Endothelial cell of hepatic sinusoid (primary cell): ENCODE results near the gene DNLZ.

Experiments
- in situ Hi-C: cut with HindIII; loops from 2 replicates; pipeline ENCODE4 v1.10.0; 2017; ENCODE audit warnings: low sequenced_read_pairs

The DNLZ gene

DNA sequence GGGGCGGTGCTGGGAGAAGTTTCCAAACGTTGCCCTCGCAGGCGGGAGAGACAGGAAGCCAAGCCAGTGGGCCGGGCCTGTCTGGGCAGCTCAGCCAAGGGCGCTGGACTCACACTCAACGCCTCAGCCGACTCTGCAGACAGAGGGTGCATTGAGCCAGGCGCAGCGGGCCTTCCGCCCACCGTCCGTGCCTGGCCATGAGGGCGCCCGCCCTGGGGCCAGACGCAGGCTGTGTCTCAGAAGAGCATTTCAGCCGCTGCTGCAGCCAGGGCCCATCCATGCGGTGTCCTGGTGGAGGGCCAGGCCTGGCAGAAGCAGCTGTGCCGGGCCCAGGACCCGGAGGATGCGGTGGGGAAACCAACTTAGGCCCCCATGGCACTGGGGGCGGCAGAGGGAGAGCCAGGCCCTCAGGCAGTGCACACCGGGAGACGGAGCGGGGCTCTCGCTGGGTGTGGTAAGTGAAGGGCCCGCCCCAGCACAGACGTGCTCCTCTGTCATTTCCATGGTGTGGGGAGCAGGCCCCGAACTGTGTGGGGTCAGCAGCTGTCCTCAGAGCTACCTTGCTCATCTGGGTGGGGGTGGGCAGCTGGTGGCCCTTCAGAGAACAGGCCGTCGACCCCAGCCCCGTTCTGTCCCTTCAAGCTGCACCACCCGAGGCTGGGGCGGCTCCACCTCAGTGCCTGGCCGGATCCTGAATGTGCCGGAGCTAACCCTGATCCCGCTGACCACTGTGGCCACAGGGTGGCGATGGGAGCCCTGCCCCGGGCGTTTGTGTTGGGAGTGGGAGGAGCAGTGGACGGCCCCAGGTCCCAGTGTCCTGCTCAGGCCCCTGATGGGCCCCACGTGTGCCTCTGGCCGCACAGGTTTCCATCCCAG is 18.0 kb downstream of the DNLZ start:
- in situ Hi-C loops = no loop called here

DNA sequence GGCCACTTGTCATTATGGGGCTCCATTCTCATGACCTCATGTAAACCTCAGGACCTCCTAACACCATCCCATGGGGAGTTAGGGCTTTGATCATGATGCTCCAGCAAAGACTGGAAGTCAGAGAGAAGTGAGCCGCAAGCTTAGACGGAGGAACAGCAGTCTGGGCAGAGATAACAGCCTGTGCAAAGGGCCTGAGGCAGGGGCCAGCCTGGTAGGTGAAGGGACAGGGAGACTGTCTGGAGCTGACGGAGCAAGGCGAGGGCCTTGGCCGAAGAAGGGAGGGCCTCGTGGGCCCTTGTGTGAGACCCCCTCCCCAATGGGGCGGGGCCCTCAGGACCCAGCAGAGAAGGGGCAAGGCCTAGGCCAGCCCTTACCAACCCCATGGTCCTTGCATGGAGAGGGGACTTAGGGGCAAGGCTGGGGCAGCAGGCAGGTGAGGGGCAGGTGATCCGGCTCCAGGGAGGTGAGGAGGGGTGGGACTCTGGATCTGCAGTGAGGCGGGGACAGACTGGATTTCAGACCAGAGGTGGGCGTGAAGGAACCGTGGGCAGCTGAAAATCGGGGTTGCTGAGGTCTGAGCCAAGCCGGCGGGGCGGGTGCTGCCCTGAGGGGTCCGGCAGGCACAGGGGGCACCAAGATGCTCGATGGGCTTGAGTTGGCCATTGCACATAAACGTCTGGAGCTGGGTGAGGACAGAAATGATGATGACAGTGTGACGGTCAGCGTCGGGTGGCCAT is 18.8 kb downstream of the DNLZ start:
- in situ Hi-C loops = no loop called here

DNA sequence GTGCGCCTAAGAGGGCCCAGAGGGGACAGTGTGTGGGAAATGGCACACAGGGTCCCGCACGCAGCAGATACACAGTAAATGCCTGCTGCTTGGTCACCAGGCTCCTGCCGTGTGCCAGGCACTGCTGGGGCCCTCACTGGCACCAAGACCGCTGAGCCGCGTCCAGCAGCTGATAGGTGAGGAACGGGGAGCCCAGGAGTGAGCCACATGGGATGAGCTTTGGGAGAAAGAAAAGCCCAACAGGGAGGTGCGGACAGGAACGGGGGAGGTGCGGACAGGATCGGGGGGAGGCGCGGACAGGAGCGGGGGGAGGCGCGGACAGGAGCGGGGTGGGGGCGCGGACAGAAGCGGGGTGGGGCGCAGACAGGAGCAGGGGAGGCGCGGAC is 19.7 kb downstream of the DNLZ start:
- in situ Hi-C loops = no loop called here

DNA sequence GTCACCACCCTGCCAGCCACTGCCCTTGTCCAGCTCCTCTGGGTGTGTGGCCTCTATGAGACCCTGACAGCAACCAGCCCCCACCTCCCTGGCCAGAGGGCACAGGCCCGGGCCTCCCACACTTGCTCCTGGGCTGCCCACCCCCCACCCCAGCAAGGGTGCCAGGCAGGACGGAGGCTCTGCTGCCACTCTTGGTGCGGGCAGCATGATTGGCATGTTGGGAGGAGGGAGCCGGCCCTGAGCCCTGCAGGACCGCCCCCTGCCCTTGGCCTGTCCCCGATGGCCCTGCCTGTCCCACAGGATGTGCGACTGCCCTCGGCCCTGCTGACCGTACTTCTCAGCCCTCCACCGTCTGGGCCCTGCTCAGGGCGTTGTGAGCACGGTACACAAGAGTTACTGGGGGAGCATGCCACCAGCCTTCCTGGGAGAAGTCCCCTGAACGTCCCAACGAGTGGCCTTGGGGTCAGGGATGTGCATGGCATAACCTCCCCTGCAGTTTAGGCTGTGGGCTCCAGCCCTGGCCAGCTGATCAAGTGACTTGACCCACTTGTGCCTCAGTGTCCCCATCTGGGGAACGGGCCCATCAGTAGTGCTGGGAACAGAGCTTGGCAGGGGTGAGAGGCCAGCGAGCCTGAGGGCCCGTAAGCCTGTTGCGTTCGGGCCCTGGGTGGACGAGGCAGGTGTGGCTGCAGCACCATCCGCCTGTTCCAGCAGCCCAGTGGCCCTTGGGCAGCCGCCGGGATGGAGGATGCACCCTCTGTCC is 20.2 kb downstream of the DNLZ start:
- in situ Hi-C loops = no loop called here

DNA sequence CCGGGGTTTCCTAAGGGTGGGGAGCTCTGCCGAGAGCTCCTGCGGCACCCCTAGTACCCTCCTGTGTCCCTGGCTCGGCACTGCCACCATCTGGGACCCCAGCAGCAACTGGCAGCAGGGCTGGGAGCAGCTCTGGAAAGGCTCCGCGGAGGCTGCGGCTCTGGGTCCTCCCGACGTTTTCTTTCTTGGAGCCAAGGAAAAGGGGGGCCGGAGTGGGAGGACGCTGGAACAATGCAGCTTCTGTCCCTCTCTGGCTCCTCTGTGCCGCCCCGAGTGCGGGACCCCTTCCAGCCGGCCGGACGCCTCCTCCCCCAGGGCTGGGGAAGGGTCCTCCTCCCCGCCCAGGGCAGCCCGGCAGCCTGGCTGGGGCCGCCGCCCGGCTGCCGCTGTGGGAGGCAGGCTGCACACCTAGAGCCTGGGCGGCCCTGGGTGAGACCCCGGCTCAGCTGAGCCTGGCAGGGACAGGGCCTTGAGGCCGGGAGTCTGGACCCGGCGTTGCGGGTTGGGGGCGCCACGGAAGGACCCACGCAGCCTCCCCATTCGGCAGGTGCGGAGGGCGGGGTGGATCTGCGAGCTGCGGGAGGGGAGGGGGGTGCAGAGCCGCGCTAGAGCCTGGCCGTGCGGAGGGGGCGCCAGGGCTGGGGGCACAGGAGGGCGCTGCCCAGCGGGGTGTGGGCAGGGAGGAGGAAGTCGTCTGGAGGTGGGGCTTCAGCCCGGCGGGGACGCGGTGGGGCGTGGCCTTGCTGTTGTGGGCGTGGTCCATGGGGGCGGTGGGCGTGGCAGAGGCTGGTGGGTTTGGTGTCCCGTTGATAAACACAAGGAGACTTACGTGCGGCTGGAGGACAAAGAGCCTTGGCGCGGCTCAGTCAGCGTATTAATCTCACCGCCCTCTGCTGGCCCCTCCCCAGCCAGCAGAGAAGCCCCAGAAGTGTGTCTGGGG is 21.1 kb downstream of the DNLZ start:
- in situ Hi-C loops = no loop called here

DNA sequence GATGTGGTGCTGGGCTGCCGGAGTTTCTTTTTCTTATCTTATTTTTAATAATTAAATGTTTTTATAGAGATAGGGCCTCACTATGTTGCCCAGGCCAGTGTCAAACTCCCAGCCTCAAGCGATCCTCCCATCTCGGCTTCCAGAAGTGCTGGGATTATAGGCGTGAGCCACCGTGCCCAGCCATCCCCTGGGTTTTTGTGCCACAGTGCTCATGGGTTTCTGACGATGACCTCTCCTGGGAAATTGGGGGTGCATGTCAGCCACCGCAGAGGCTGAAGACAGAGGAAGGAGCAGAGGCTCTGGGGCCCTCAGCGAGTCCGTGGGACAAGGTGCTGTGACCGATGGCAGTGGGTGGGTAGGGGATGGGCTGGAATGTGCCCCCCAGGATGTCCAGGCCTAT is 21.8 kb downstream of the DNLZ start:
- in situ Hi-C loops = no loop called here

DNA sequence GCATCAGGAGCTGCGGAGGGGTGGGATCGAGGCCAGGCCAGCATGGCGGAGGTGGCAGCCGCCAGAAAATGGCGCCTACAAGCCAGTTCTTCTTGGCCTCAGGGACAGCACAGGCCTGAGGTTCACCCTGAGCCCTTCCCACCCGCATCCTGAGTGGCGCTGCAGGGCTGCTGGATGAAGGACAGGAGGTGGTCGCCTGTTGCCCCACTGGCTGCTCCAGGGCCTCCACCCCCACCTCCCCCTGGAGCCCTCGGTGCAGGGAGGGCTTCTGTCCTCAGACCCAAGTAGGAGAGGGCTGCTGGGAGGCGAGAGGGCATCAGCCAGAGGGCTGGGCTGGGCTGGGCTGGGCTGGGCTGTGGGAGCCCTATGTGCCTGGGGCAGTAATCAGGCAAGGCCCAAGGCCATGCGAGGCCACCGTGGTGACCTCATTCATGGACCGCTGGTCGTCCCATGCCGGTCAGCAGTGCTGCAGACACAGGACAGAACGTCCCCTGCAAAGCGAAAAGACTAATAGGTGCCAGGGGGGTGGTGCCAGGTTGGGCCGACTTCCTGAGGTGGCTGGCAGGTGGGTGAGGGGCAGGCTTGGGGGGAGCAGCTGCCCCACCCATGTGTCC is 22.4 kb downstream of the DNLZ start:
- in situ Hi-C loops = no loop called here

DNA sequence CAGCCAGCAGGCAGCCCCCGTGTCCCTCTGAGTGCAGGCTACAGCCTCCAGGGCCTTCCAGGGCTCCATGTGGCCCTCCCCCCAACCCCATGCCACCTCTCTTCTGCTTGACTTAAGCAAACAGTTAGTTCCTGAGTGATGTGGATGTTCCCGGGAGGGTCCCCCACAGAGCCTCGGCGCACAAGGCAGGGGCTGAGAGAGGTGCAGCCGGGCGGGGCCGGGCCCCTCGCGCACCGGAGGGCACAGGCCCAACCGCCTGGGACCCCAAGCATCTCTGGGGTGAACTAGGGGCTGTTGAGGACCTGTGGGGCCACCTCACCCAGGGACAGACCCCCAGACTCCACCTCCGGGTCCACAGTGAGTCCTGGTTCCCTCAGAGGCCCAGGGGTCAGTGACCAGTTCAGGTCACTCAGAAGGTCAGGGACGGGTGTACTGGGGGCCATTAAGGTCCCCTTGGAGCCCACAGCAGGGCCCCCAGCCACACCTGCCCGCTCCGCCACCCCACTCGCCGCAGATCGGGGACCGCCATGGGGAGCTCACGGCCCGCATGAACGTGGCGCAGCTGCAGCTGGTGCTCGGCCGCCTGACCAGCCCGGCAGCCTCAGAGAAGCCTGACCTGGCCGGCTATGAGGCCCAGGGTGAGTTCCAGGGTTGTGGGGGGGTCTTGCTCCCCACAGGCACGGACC is 23.0 kb downstream of the DNLZ start:
- in situ Hi-C loops = no loop called here

DNA sequence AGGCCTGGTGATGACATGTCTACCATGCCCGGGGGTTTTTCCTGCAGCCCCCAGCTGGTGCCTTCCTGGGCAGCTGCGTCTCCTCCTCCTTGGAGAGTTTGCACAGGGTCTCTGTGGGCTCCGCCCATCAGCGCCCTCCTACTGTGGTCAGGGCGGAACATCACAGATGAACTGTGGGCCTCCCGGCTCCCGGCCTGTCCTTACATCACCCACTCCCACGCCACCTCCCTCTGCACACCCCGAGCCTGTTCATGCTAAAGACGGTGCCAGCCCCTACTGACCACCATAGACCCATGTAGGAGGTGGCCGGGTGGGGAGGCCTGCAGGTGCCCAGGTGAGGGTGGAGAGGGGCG is 23.6 kb downstream of the DNLZ start:
- in situ Hi-C loops = no loop called here

DNA sequence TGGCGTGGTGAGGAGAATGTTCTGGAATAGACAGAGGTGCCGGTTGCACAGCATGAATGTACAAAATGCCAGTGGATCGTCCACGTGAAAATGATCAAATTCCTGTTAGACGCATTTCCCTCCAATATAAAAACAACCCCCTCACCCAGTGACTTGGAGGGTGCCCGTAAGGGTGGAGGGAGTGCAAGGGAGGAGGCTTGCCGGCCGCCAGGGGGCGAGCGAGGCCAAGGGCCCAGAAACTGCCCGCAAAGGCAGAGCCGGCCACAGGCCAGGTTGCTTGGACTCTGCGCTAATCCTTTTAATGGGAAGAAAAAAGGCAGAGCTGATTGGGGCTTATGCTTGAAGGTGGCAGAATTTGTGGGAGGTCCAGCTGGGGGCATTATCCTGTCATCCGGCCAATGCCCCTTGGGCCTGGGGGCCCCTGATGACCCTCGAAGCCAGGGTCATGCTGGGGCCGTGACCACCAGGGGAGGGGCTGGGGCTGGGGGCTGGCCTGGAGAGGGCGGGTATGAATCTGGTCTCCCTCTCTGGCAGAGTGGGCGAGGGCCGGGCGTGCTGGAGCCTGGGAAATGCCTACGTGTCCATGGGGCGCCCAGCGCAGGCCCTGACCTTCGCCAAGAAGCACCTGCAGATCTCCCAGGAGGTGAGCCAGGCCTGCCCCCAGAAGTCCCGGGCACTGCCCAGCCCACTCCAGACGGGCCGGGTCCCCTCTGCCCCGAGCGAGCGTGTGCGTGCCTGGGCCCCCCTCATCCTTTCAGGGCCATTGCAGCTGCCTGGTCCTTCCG is 24.2 kb downstream of the DNLZ start:
- in situ Hi-C loops = no loop called here

DNA sequence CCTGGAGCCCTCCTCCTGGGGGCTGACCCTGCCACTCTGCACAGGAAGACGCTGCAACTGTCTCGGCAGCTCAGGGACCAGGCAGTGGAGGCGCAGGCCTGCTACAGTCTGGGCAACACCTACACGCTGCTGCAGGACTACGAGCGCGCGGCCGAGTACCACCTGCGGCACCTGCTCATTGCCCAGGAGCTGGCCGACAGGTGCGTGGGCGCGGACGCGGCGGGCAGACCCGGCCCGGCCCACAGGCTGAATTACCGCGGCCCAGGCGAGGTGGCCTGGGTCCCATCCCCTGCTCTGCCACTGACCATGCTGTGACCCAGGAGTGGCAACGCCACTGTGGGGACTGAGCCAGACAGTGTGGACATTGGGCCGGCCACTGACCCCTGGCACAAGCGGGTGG is 25.0 kb downstream of the DNLZ start:
- in situ Hi-C loops = no loop called here

DNA sequence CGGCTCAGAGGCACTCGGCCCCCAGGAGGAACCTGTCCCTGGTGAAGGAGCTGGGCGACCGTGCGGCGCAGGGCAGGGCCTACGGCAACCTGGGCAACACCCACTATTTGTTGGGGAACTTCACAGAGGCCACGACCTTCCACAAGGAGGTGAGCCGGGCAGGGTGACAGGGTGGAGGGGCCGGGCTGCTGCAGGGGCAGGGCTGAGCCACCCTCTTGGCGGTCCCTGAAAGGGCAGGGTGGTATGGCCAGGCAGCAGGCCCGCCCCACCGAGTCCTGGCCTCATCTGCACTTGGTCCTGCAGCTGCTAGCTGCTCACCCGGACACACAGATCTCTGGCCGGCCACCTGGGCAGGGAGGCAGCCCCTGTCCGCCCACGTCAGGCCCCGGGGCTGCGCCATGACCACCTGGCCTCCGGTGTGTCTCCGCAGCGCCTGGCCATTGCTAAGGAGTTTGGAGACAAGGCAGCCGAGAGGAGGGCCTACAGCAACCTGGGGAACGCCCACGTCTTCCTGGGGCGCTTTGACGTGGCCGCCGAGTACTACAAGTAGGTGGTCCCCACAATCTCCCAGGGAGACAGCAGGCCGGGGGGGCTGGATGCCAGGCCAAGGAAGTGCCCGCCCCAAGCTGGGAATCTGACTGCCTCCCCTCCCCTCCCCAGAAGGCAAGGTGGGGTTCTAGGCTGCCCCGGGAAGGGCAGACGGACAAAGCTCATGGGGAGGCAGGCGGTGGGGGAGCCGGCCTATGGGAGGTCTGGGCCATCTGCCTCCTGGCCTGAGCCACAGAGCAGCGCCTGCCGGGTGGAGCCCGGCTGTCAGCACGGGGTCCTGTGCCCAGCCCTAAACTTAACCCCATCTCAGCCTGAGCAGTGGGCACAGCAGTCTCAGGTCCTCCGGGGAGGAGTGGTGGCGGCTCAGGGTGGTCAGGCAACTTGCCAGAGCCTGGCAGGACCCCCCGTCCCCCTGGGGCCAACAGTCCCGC is 25.8 kb downstream of the DNLZ start:
- in situ Hi-C loops = no loop called here

DNA sequence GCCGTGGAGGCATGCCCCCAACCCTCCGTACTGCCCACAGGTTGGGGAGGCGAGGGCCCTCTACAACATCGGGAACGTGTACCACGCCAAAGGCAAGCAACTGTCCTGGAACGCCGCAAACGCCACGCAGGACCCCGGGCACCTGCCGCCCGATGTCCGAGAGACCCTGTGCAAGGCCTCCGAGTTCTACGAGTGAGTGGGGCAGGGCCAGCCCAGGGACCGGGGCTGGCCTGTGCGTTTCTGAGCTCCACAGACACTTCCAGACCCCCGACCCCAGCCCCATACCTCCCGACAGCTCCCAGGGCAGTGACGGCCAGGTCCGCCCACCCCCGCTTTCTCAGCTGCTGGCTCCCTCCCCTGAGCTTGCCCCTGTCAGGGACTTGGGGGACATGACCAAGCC is 26.7 kb downstream of the DNLZ start:
- in situ Hi-C loops = no loop called here

DNA sequence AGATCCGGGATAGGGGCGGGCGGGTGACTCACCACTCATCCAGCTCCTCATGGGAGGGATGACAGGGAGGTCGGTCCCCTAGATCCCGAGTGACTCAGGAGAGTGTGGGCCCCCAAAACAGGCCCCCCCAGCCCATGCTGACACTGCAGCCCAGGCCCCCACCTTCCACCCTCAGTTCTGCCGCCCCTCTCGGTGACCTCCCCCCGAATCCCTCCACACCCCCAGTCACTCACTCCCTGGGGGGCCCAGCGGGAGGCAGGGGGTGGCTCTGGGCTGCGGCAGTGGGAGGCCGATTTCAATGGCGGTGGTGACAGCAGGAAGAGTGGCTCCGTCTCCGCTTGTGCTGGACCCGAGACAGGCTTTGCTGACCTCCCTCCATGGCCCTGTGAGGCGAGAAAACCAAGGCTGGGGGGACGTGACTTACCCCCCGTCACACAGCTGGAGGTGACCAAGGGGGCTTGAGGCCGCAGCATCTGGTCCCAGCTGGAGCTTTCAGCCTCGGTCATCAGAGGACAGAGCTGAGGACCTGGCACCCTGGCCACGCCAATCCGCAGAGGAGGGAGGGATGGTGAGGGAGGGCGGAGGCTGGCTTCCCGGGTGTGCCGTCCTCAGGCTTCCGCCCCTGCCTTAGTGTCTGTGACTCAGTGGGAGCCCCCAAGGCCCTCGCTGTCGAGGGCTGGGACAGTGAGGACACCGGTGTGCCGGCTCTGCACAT is 27.2 kb downstream of the DNLZ start:
- in situ Hi-C loops = no loop called here

DNA sequence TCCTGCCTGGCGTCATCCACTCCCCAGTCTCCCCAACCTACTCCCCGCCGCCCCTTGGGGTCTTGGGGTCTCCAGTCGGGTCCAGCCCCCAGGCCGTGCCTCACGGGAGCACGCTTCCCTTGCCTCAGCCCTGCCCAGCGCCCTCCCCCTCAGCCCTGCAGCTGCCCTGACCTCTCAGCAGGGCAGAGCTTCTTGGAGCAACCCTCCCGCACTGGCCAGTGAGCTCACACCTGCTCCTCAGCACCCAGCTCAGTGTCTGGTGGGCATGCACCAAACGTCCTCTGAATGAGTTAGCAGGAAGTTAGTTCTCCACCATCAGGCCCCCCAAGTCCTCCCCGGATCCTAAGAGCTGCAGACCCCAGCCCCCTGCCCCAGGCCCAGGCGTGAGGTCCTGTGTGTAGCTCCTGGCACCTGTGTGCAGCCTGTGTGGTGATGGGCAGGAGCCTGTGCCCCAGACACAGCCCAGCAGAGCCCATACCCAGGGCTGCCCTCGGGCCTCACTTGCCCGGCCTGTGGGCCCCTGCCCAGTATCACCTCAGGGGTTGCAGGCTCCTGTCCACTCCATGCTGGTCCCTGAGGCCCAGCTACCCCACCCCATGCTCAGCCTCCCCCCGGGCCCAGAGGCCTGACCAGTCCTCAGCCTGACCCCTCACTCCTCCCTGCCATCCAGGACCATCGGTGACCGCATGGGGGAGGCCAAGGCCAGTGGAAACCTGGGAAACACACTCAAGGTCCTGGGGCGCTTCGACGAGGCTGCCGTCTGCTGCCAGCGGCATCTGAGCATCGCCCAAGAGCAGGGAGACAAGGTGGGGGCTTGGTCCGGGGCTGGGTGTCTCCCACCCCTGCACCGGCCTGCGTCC is 28.0 kb downstream of the DNLZ start:
- in situ Hi-C loops = no loop called here

DNA sequence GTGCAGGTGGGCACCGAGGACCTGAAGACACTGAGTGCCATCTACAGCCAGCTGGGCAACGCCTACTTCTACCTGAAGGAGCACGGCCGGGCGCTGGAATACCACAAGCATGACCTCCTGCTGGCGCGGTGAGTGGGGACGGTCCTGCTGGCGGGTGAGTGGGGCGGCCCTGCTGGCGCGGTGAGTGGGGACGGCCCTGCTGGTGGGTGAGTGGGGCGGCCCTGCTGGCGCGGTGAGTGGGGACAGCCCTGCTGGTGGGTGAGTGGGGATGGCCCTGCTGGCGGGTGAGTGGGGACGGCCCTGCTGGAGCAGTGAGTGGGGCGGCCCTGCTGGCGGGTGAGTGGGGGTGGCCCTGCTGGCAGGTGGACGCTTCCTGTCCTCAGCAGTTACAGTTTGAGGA is 29.0 kb downstream of the DNLZ start:
- in situ Hi-C loops = no loop called here
